K562 treated with DMSO at 1 percent for 4 hours (cell line): ENCODE results near the gene HOXB13. TPM values are rescaled to one million over a fixed set of nuclear protein-coding genes. Genes with fewer than 3 reads are reported as not detected.

Experiments
- total RNA-seq: library from RNA; unstranded; fragments of 300-600 nt; gene quantifications from 2 replicates; pipeline ENCODE4 v1.2.3, GENCODE V29; 2022; ENCODE audit not compliant: insufficient read depth

HOXB13 gene
- total RNA-seq = not detected in 2 replicates

DNA sequence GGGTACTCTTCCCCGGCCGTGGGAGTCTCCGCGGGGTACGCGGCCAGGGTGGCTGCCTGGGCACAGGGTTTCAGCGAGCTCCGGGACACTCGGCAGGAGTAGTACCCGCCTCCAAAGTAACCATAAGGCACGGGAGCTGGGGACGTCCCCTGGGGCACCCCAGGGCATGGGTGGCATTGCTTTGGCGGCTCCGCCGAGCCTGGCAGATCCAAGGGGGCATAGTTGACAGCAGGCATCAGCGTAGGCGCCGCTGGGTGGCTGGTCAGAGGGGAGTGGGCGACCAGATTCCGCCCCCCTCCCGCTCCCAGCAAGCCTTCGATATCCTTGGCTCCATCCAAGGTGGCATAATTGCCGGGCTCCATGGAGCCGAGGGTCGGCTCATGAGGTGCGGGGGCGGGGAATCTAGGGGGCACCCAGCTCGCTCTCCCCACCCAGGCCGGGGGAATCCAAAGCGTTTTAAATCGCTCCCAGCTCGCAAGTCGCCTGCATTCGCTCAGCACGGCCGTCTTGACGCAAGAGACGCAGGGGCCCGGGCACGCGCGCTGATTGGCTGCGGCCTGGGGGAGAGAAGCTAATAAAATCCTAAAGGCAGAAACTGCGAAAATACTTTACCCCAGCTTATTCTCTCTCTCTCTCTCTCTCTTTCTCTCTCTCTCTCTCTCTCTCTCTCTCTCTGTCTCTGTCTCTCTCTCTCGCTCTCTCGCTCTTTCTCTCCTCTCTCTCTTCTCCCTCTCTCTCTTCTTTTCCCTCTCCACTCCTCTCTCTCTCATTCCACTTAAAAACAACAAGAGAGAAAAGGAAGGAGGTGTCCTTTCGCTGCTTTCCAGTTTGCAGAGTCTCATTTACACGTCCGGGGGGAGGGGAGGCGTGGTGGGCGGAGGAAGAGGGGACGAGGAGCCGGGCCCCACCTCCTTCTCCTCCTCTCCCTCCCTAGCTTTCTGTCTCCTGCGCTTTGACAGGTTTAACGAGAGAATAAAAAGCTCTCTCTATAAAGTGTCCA lies at the start of gene HOXB13:
TSS of gene HOXB13 (minus strand) at position 519 of the 1,000 bp plus-strand sequence. CDS start at position 362, 157 bp downstream.

GRCh38 chr17:48722915-48723422 lies 5.6 kb downstream of the HOXB13 start, which contains the start of gene PRAC2:
TSS of gene PRAC2 (plus strand) at chr17:48723185. CDS start at chr17:48724411, 1,226 bp downstream.

GRCh38 chr17:48722201-48722907 lies 6.2 kb downstream of the HOXB13 start, which contains the start of gene PRAC1:
TSS of gene PRAC1 (minus strand) at chr17:48722518. CDS start at chr17:48722392, 126 bp downstream.

Other genes starting within 250 kb of the HOXB13 start
- gene HOXB1, start 197.7 kb downstream of the HOXB13 start, total RNA-seq = not detected in 2 replicates
- gene HOXB2, start 183.6 kb downstream of the HOXB13 start, total RNA-seq = 57.9 and 62.4 TPM in 2 replicates
- 9.1 and 11.3 TPM in 2 replicates for gene HOXB4, start 150.4 kb downstream of the HOXB13 start, total RNA-seq
- gene HOXB3, start 138.5 kb downstream of the HOXB13 start, total RNA-seq = 17.6 and 31.9 TPM in 2 replicates
- 5.7 and 8.7 TPM in 2 replicates for gene HOXB5, start 135.0 kb downstream of the HOXB13 start, total RNA-seq
- 10.0 and 13.8 TPM in 2 replicates for gene HOXB6, start 123.8 kb downstream of the HOXB13 start, total RNA-seq
- gene HOXB7, start 117.7 kb downstream of the HOXB13 start, total RNA-seq = 18.3 and 18.6 TPM in 2 replicates
- 27.4 and 40.7 TPM in 2 replicates for gene HOXB8, start 113.5 kb downstream of the HOXB13 start, total RNA-seq
- 136 and 143 TPM in 2 replicates for gene HOXB9, start 102.4 kb downstream of the HOXB13 start, total RNA-seq
- gene PRAC1, start 6.2 kb downstream of the HOXB13 start, total RNA-seq = not detected in 2 replicates
- not detected in 2 replicates for gene PRAC2, start 5.6 kb downstream of the HOXB13 start, total RNA-seq
- gene TTLL6, start 88.5 kb upstream of the HOXB13 start, total RNA-seq = not detected in 2 replicates
- 70.3 and 79.1 TPM in 2 replicates for gene CALCOCO2, start 102.3 kb upstream of the HOXB13 start, total RNA-seq
- gene ATP5MC1, start 164.0 kb upstream of the HOXB13 start, total RNA-seq = 112 and 195 TPM in 2 replicates
- gene UBE2Z, start 179.7 kb upstream of the HOXB13 start, total RNA-seq = 43.8 and 53.9 TPM in 2 replicates
- gene SNF8, start 216.1 kb upstream of the HOXB13 start, total RNA-seq = 97.4 and 134 TPM in 2 replicates
- not detected in 2 replicates for gene GIP, start 239.8 kb upstream of the HOXB13 start, total RNA-seq